Limb (tissue), 2 donors: ENCODE measurements around the gene SERPIND1.

ENCODE experiments used
- DNase-seq, 2 donors: peaks; one replicate each; pipeline ENCODE4 v3.0.0-alpha.2; 2016; ENCODE audit errors: extremely low spot score in 2 of 2

The SERPIND1 gene

GRCh38 chr22:20788627-20789344 is 14.9 kb downstream of the SERPIND1 start:
- no peak for DNase-seq

GRCh38 chr22:20792221-20792965 is 18.5 kb downstream of the SERPIND1 start:
- DNase-seq, result no peak

GRCh38 chr22:20792966-20793728 is 19.2 kb downstream of the SERPIND1 start:
- no peak for DNase-seq

GRCh38 chr22:20793748-20794649 is 20.1 kb downstream of the SERPIND1 start:
- DNase-seq, result no peak

GRCh38 chr22:20794650-20795413 is 20.9 kb downstream of the SERPIND1 start:
- no peak for DNase-seq

GRCh38 chr22:20796731-20797130 is 22.8 kb downstream of the SERPIND1 start:
- no peak for DNase-seq

- DNase-seq, result no peak
Observed at GRCh38 chr22:20798218-20798617, 24.3 kb downstream of the SERPIND1 start.

GRCh38 chr22:20798974-20799373 is 25.1 kb downstream of the SERPIND1 start:
- DNase-seq, result no peak

- DNase-seq, result no peak
Observed at GRCh38 chr22:20799449-20799848, 25.5 kb downstream of the SERPIND1 start.

GRCh38 chr22:20802452-20802851 is 28.5 kb downstream of the SERPIND1 start:
- no peak for DNase-seq

GRCh38 chr22:20802922-20803553 is 29.1 kb downstream of the SERPIND1 start:
- no peak for DNase-seq

- peak; percentile 9 to 73 for DNase-seq
Observed at GRCh38 chr22:20803696-20804324, 29.9 kb downstream of the SERPIND1 start.

GRCh38 chr22:20804650-20805049 is 30.7 kb downstream of the SERPIND1 start:
- DNase-seq, result no peak

- no peak for DNase-seq
Observed at GRCh38 chr22:20805972-20806471, 32.1 kb downstream of the SERPIND1 start.

- no peak for DNase-seq
Observed at GRCh38 chr22:20807315-20807752, 33.4 kb downstream of the SERPIND1 start.

GRCh38 chr22:20808844-20809243 is 34.9 kb downstream of the SERPIND1 start:
- no peak for DNase-seq

GRCh38 chr22:20809538-20810185 is 35.7 kb downstream of the SERPIND1 start:
- no peak for DNase-seq

GRCh38 chr22:20810645-20811044 is 36.7 kb downstream of the SERPIND1 start:
- DNase-seq, result no peak

GRCh38 chr22:20811171-20811570 is 37.3 kb downstream of the SERPIND1 start:
- no peak for DNase-seq
